Measurements from ENCODE around the gene TNIP1.
A peak's percentile ranks its signal among the peaks of the same experiment; 100 is the strongest.

DNA sequence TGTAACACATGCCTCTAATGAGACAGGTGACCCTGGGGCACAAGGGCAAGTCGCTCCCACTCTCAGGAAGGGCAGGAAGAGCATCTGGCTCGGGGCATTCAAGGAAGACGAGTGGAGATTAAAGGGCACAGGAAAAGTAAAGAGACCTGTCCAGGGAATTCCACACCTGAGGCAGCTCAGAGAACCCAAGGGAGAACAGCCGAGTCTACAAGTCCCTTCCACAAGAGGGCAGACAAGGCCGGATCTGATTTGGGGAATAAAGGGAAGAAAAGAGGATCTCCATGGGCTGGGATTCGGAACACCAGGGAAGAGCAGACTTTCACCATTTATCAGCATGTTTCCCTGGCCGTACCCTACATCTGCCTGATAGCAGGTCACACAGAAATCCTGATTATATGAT lies 32.3 kb downstream of the TNIP1 start:
- no peak for TF ChIP-seq POLR2A (IDR thresholded peaks at IDR 0.05)
- TF ChIP-seq, protein P1, sequence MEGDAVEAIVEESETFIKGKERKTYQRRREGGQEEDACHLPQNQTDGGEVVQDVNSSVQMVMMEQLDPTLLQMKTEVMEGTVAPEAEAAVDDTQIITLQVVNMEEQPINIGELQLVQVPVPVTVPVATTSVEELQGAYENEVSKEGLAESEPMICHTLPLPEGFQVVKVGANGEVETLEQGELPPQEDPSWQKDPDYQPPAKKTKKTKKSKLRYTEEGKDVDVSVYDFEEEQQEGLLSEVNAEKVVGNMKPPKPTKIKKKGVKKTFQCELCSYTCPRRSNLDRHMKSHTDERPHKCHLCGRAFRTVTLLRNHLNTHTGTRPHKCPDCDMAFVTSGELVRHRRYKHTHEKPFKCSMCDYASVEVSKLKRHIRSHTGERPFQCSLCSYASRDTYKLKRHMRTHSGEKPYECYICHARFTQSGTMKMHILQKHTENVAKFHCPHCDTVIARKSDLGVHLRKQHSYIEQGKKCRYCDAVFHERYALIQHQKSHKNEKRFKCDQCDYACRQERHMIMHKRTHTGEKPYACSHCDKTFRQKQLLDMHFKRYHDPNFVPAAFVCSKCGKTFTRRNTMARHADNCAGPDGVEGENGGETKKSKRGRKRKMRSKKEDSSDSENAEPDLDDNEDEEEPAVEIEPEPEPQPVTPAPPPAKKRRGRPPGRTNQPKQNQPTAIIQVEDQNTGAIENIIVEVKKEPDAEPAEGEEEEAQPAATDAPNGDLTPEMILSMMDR (IDR thresholded peaks at IDR 0.05): peak in 3 of 6 experiments; percentile 12 to 31 (median 21)

All from thyroid gland (tissue), 4 donors.